ENCODE data around the gene ELOB. TPM values are rescaled to one million over a fixed set of nuclear protein-coding genes. Genes with fewer than 3 reads are reported as not detected.

ELOB gene
- total and polyA plus RNA-seq, 2 of the 8 experiments (the other 6 are each of a cell fraction or from before 2014, with no cell fraction given): 237 to 1,357 TPM

- TF ChIP-seq GABPA (IDR thresholded peaks at IDR 0.05; ENCODE audit: borderline replicate concordance, insufficient read depth, low read length) (no peak), ZNF274 (IDR thresholded peaks at IDR 0.05; ENCODE audit: borderline replicate concordance, extremely low read depth, low read length) (no peak), YY1 (IDR thresholded peaks at IDR 0.05; ENCODE audit: low read depth, low read length) (no peak), KDM1A (IDR thresholded peaks at IDR 0.05; ENCODE audit: borderline replicate concordance, low read length) (no peak), BRCA1 (IDR thresholded peaks at IDR 0.05; ENCODE audit: low read depth, low read length) (no peak), SP2 (IDR thresholded peaks at IDR 0.05; ENCODE audit: low read length) (no peak)
Observed at GRCh38 chr16:2790631-2791030, 13.6 kb upstream of the ELOB start (continued).
